ENCODE measurements around the gene STOML1.

Gene STOML1

DNA sequence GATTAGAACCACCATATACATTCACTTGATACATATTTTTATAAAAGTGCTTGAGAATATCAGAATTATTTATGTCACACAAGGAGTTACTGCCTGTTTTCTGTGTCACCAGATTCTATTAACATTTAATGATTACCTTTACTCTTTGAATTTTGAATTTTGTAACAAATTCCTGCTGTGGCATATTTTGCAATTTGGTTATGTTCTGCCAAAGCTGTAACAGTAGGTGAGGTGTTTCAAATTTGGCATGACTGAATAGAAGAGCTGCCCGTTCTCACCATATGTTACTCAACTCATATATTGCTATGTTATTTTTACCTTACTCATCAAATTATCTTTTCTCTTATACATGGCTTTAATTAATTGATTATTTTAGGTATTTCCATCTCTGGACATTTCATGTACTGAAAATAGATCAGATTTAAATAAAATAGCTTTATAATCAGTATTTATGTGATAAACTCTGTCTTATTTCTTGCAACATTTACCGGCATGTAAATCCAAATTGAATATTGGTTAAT, 21.3 kb upstream of the STOML1 start:
- no peak for DNase-seq

DNA sequence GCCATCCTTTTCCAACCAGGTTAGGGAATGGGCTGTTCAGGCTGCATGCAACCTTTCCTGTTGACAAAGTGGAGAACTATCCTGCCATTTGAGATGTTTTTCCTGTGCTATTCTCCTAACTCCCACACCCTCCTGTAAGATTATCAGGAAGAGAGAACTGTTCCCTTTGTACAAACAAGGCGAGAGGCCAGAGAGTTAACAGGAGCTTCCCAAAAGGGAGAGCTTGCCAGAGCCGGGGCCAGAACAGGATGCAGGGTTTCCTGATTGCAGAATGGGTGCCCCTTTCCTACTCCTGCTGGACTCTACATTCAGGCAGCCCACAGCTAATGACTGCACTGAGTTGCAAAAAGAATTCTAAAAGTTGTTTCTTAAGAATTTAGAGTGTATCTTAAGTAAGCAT, 19.5 kb upstream of the STOML1 start:
- DNase-seq, result no peak

DNA sequence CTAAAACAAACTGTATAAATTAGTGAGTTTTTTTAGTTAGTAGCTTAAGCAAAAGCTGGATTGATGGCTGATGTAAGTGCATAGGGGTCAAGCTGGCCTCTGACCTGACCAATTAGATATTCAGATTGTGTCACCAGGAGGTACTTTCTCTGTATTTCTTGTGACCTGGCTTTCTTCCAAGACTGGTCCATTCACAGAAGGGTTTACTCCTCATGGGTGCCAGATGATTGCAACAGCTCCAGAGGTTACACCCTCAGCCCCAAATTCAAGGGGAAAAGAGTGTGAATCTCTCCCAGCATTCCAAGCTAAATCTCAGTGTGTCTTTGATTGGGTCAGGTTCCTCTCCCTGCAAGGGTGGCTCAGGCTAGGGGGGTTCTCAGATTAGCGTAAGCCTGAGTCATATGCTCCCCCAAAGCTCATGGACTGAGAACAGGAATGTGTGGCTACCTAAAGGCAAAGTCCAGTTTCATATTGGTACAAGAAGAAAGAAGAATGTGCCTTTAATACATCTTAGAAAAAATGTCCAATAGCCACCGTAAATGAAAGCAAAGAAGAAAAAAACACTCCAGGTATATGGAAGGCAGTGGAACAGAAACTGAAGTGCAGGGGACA, 18.9 kb upstream of the STOML1 start:
- no peak for DNase-seq

DNA sequence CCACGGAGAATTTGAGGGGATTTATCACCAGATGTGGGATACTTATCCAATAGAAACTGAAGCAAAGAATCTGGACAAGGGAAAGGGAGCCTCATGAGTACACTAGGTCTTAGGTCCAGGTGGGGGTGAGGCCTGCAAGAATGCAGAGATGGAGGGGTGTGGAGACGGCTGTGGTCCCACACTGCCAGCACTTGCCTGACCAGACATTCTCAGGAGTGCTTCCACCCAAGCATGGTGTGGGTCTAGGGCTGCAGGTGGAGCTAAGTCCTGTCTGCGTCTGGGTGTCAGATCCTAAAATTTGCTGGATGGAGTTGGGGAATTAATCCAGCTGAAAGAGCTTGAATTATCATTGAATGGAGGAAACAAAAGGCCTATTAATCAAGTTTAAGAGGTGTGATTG, 16.8 kb upstream of the STOML1 start:
- no peak for DNase-seq

DNA sequence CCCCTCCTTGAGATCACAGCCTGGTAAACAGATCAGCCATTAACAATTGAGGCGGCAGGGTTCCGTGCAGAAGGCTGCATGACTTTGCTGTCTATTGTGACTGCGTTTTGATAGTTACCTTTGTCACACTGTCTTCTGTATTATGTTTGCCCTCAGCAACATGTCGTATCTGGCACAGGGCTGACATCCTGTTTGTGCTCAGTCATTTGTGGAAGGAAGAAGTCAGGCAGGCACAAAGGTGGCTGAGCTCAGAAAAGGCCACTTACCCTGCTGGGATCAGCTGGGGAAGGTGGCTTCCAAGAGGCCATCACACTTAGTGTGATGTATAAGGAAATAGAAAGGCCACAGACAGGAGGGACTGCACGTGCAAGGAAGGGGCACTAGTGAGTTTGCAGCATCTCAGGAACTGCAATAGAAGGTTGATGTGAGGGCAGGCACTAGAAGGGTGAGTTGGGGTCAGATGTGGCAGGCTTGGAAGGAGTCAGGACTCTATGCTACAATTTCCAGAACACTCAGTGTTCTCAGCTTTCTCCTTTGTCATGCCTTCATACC, 15.8 kb upstream of the STOML1 start:
- DNase-seq, result no peak

DNA sequence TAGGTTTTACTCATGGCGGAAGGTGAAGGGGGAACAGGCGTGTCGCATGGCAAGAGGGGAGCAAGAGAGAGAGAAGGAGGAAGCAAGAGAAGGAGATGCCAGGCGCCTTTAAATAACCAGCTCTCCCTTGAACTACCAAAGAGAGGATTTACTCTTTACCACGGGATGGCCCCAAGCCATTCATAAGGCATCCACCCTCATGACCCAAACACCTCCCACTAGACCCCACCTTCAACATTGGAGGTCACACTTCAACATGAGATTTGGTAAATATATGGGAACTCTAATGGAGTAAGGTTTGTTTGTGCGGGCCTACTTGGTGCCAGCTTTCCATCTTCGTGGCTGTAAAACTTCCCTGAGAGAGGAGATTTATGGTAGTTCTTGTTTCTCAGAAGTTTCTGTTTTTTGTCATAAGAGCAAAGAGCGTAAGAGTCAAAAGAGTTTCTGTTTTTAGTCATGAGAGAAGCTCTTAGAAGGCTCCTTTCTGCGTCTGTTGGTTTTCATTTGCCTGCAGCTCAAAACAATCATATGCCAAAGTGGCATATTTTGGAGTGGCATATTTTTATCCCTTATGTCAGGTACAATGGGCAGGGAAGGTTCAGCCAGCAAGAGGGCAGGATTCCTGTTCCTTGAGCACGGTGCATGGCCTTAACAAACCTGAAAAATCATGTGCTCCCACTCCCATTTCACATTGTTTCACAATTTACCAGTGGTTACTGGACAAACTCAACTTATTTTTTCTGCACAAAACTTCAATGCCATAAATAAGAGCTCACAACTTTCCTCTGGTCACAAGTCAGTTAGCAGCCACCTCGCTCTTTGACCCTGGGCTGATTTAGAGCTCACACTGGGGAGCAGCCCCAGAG, 14.9 kb upstream of the STOML1 start:
- no peak for DNase-seq

DNA sequence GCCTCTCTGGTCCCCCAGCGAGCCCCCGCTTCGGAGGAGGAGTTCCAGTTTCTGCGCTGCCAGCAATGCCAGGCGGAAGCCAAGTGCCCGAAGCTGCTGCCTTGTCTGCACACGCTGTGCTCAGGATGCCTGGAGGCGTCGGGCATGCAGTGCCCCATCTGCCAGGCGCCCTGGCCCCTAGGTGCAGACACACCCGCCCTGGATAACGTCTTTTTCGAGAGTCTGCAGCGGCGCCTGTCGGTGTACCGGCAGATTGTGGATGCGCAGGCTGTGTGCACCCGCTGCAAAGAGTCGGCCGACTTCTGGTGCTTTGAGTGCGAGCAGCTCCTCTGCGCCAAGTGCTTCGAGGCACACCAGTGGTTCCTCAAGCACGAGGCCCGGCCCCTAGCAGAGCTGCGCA, 5.9 kb upstream of the STOML1 start:
- DNase-seq, result no peak

DNA sequence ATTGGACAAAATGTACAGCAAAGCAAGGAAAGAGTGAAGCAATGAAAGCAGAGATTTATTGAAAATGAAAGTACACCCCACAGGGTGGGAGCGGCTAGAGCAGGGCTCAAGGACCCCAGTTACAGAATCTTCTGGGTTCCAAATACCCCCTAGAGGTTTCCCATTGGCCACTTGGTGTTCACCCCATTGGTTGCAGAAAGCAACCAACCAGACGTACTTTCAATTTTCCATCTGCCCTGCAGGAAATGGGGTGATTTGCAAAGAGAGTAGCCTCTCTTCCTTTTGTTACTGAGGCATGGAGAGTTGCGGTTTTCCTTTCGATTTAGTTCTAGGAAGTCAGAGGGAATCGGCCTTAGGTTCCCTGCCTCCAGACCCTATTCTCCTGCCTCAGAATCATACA, 4.8 kb upstream of the STOML1 start:
- no peak for DNase-seq

DNA sequence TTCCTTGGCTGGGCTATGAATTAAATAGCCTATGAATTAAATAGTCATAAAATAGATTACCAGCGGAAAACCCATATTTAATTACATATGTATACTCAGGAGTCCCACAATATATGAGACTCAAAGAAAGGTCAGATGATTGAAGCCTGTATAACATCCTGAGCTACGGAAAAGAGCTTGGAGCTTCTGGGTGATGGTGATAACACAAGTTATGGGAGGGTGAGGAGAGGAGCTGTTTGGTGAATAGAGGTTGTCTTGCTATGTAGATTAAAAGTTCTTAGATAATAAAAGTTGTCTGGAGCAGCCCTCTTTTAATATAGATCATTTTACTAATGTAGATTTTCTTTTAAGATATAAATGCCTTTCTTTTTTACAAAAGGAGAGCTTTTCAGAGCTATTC, 4.2 kb upstream of the STOML1 start:
- DNase-seq, result no peak

DNA sequence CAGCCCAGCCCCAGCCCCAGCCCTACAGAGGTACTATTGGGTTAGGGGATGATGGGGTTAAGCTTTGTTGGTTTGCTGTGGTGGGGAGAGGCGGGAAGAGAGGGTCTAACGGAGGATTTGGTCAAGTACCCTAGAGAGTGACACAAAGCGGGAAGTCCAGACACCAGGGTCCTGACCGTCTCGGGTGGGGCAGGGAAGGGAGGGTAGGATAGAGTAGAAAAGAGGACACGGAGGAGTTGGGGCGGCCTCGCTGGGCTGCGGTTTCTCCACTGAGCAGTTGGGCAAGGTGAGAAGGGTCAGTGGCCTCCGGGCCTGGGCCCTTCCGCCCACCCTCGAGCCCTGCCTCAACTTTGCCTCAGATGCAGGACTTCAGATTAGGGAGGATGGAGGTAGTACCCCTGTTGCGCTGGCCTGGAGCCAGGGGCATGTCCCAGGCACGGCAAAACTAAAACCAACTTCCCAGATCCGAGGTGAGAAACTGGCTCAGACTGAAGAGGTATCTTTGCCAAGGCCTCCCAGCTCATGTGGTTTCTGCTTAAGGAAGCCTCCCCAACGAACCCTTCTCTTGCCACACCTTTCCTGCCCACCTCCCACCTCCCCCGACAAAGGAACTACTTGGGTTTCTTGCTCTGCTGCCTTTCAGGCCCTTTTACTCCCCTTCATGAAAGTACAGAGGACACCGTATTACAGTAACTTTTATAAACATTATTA, 3.0 kb upstream of the STOML1 start:
- DNase-seq, result no peak

DNA sequence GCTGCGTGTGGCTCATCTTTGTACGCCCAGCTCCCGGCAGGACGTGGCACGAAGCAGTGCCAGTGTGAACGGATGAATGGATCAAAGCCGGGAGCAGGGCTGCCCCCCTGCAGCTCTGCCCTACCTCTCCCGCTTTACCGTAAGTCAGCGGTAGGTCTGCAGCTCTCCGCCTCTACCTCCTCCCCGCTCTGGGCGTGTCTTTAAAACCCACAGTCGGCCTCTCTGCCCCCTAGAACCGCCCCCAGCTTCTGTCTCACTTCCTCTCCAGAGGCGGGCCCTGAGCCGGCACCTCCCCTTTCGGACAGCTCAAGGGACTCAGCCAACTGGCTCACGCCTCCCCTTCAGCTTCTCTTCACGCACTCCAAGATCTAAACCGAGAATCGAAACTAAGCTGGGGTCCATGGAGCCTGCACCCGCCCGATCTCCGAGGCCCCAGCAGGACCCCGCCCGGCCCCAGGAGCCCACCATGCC, 2.4 kb upstream of the STOML1 start, which contains the start of gene PML:
TSS of gene PML (plus strand) at position 304 of the 471 bp plus-strand sequence. CDS start at position 401, 97 bp downstream.
- DNase-seq, result peak; percentile 96

DNA sequence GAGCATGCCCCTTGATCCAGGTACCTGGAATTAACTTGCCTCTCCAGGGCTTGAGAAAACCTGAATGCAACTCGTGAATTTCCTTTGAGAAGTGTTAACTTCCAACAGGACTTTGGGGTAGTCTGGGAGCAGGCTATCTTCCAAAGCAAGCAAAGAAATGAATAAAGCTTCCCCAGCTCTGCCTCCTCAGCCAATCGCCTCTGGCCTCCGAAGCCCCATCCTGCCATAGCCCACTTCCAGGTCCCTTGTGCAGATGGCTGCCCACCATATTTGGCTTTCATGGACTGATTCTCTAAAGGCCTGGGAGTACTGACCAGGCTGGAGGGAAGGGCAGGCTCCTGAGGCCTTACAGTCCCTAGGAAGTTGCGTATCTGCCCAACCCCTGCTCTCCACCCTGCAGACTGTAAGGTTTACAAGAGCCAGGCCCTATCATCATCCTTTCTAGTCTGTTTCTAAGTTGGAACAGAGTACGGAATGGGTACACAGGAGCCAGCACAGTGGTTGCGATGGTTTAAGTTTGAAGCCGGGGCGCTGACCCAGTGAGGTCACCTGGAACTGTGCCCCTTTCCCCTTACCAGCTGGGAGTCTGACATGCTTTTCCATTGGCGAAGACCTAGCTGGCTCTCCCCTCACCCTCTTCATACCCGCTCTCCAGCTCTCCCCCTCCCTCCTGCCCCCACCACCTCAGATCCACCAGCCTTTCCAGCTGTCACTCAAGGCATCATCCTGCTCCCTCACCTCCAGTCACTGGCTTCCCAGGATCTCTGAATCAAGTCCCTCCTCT, 1.3 kb upstream of the STOML1 start:
- no peak for DNase-seq

DNA sequence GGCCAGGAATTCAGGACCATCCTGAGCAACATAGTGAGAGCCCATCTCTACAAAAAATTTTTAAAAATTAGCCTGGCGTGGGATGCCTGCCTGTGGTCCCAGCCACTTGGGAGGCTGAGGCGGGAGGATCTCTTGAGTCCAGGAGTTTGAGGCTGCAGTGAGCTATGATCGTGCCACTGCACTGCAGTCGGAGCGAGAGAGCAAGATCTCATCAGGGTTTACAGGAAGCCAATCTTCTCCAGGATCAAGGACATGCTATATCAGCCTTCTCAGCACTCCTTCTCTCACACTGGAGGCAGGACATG, 451 bp upstream of the STOML1 start:
- no peak for DNase-seq

DNA sequence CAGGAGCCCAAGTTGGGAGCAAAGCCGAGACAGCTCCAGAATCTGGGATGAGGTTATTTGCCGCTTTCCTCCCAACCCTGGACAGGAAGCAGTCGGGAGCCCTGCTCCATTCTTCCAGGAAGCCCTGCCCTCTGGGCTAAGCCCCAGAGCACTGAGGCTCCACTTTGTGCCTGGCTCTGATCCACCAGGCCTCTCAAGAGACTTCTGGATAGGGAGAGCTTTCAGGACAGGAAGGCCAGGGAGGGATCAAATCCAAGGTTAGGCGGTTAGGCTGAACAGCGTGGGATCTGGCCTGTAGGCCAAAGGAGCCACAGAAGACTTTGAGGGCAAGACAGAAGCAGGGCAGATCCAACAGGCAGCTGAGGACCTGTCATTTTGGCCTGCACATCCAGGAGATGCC, 835 bp downstream of the STOML1 start:
- no peak for DNase-seq

DNA sequence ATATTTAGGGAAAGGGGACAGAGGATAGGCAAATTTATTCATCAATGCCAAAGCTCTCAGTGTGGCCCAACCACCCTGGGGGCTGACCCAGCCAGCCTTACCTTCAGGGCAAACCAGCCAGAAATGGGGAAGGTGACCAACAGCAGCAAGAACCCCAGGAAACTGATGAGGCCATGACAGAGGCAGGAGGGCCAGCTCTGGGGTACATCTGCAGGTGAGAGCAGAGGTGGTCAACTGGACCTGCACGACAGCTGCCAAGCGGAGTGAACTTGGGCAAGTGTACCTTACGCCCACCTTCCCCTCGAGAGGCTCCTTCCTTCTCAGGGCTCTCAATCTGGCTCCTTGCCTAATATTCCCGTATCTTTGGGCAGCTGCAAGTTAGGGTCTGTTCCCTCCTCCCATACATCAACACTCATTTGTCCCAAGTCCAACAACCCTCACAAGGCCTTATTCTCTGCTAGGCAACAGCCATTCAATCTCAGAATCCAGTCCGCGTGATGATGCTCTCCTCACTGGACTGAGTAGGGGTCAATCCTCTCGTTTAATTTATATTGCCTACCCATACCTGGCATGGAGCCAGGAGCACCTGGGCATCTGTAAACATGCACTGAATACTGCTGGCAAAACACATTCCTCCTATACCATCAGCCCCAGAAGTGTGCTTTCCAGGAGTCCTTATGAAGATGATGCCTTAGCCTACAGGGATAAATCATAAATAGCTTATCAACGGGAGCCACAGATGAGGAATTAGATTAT, 1.7 kb downstream of the STOML1 start:
- DNase-seq, result no peak

DNA sequence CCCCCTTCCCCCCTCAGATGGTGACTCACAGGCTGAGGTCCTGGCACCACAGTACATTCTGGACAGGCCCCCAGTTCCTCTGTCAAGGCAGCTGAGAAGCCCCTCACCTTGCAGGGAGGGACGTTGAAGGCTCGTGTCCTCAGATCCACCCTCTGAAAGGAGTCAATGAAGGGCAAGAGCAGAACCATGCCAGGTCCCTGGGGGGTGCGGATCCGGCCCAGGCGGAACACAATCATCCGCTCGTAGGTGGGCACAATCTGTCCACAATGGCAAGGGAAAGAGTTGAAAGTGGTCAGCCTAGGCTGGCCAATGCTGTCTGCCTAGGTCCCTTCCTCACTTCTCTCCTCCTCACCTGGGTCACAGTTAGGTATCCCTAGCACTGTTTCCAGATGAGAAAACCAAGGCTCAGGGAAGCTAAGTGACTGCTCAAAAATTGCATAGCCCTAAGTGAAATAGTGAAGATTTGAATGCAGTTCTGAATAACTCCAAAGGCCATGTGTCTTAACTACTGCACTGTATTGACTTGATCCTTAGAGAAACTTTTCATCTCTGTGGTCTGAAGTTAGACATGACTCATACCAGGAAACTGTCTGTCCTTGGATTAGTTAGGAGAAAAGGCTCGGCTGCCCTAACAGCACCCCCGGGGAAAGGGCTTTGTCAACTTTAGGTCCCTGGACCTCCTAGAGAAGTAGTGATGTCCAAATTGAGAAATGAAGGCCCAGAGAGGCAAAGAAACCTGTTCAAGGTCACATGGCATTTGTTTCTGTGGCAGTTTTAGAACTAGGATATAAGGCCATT, 2.9 kb downstream of the STOML1 start:
- no peak for DNase-seq

DNA sequence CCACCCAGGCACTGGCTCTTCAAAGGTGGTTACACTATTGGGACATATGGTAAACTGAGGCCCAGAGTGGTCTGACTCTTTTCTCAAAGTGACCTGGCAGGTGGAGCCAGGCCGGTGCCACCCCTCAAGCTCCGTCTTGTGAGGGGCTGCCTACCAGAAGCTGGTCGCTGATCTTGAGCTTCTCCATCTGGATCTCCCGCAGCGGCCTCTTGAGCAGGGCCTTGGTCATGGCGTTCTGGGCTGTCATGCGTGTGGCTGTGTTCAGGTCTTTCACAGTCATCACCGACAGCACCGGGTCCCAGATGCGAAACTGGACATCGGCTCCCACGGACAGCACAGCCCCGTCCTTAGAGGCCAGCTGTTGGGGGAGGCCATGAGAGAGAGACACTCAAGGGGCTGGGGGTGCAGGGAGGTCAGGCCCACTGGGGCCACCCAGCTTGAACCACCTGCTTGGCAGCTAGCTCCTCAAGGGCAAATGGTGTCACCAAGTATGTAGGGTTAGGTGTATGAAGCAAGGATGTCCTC, 3.6 kb downstream of the STOML1 start:
- no peak for DNase-seq

DNA sequence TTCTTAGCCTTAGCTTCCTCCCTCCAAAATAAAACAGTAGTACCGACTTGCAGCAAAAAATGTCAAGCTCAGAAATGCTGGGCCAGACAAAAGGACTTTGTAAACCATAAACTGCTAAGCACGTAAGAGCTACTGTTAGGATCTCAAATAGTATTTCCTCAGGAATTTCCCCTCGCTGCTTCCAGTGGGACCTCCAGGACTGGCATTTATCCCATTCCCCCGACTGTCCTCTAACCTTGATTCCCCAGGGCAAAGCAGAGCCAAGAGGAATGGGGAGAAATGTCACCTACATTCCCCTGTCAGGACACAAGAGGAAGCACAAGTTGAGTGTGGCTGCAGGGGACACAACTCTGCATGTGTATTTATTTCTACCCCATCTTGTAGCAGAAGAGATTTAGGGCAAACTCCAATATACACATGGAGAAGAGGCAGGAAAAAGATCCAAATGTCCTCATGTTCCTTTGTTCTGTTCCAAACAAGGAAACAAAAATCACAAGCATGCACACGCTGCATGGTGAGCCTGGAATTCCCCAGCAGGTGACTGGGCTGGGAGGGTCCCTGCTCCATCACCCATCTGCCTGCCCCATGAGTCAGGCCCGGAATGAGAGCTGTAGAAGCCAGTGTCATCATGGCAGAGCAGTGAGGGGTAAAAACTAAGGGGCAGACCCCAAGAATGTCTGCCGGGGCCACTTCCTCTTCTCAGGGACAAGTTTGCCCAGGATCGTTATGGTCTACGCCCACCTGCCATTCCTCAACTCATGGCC, 4.2 kb downstream of the STOML1 start:
- no peak for DNase-seq

DNA sequence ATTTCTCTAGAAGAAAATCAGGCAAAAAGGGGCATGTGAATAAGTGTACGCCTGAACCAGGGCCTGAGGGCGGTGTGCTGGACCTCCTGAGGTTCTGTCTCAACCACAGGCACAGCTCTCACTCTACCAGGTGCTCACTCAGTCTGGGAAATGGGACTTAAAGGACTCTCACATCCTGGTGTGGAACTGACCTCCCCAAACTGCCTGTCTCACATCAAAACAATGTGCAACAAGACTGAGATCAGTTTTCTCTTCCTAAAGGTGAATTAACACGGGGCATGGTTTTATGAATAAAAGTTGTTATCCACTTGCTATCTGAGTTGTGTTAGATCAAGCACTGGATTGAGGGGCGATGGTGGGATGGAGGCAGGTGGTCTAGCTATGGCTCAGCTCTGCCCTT, 4.8 kb downstream of the STOML1 start:
- DNase-seq, result no peak

DNA sequence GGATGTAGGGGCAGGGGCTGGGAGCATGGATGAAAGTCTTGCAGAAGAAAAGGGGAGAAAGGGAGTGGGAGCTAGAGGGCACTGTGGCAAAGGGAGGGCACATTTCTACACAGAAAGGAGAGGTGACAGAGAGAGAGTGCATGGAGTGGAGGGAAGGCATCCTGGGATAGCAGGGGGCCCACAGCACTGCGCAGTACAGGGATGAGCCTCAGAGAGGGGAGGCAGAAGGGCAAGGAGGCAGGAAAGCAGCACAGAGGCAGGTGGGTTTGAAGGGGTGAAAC, 5.4 kb downstream of the STOML1 start:
- DNase-seq, result no peak
